Esophagus (tissue), 2 donors: ENCODE data around the gene DPEP2NB. TPM values are rescaled to one million over a fixed set of nuclear protein-coding genes. Genes with fewer than 3 reads are reported as not detected.
A peak's percentile ranks its signal among the peaks of the same experiment; 100 is the strongest.
"Not testable (repeated sequence)": the region's sequence is repeated elsewhere in the genome, so short reads cannot be mapped to it uniquely, and the experiment has no call there.

Experiments
- H3K27ac ChIP-seq, 2 donors: one replicate each; pipeline ENCODE4 v1.5.1; 2013; ENCODE audit warnings: low read depth in 2 of 2, mild to moderate bottlenecking in 2 of 2, inconsistent platforms in 1 of 2, low read length in 1 of 2, moderate library complexity in 1 of 2
- H3K27me3 ChIP-seq, 2 donors: one replicate each; pipeline ENCODE4 v1.6.1; 2013; ENCODE audit warnings: low read length in 2 of 2, control low read depth in 1 of 2, mild to moderate bottlenecking in 1 of 2; ENCODE audit not compliant: insufficient read depth in 2 of 2, control insufficient read depth in 1 of 2
- H3K36me3 ChIP-seq, 2 donors: one replicate each; pipeline ENCODE4 v1.6.1; 2013; ENCODE audit warnings: low read length in 1 of 2; ENCODE audit not compliant: control insufficient read depth in 2 of 2, insufficient read depth in 2 of 2
- H3K4me1 ChIP-seq, 2 donors: one replicate each; pipeline ENCODE4 v1.6.1; 2013; ENCODE audit warnings: low read length in 1 of 2; ENCODE audit not compliant: control insufficient read depth in 2 of 2, insufficient read depth in 2 of 2
- H3K4me3 ChIP-seq, 2 donors: one replicate each; pipeline ENCODE4 v1.5.1; 2013; ENCODE audit warnings: low read length in 2 of 2, mild to moderate bottlenecking in 2 of 2, low read depth in 1 of 2, moderate library complexity in 1 of 2
- H3K9me3 ChIP-seq, 2 donors: one replicate each; pipeline ENCODE4 v1.6.1; 2013; ENCODE audit warnings: mild to moderate bottlenecking in 2 of 2, low read depth in 1 of 2, low read length in 1 of 2, moderate library complexity in 1 of 2; ENCODE audit not compliant: control insufficient read depth in 2 of 2, insufficient read depth in 1 of 2
- WGBS, 2 donors: extraction: QIAGEN DNeasy Blood & Tissue Kit; methylation state at CpG; one replicate each; pipeline ENCODE4 v1.1.7; 2013; 5-methylcytosine and 5-hydroxymethylcytosine counted together
- polyA plus RNA-seq, 2 donors: library from polyadenylated mRNA; stranded (reverse); fragments of 200-250 nt; gene quantifications; one replicate each; pipeline ENCODE4 v1.2.3, GENCODE V29; 2013
- donor health status: healthy with polysubstance abuse.
- donor health status: Bipolar disorder and iron deficiency.

Gene DPEP2NB
- polyA plus RNA-seq, 2 donors = 0.04 TPM; not detected in 1

- H3K4me1 ChIP-seq, H3K9me3 ChIP-seq, H3K4me3 ChIP-seq, H3K27me3 ChIP-seq, H3K36me3 ChIP-seq: not testable (repeated sequence)
- WGBS, 2 donors = 65 to 71% methylated on average over 18 of the region's 18 CpGs
- H3K27ac ChIP-seq = peak within 1 kb of the TSS; percentile 12 to 51
These were observed 16.7 kb downstream of the DPEP2NB start, which contains the start of gene DPEP2 for GRCh38 chr16:67998779-67999688. Gene DPEP2, minus strand, starts transcription at chr16:67999484. Its CDS starts 6,272 bp downstream, at chr16:67993212.

GRCh38 chr16:67998231-67998778 lies 17.4 kb downstream of the DPEP2NB start:
- WGBS, 2 donors = 90 to 91% methylated on average over 36 of the region's 36 CpGs
- H3K9me3 ChIP-seq, H3K27me3 ChIP-seq, H3K27ac ChIP-seq, H3K36me3 ChIP-seq, H3K4me3 ChIP-seq, H3K4me1 ChIP-seq: not testable (repeated sequence)

GRCh38 chr16:67996666-67997065 lies 19.0 kb downstream of the DPEP2NB start:
- peaks cover 0 to under 1% of the 10 kb centered on the region in 2 donors for H3K36me3 ChIP-seq
- H3K9me3 ChIP-seq = no peaks in the 10 kb centered on the region
- H3K27ac ChIP-seq = no peak overlapping the region
- peaks cover 0 to 13% of the 10 kb centered on the region in 2 donors for H3K4me1 ChIP-seq
- WGBS, 2 donors = 94% methylated on average over 5 of the region's 5 CpGs
- H3K27me3 ChIP-seq = no peaks in the 10 kb centered on the region
- no peak overlapping the region for H3K4me3 ChIP-seq

DNA sequence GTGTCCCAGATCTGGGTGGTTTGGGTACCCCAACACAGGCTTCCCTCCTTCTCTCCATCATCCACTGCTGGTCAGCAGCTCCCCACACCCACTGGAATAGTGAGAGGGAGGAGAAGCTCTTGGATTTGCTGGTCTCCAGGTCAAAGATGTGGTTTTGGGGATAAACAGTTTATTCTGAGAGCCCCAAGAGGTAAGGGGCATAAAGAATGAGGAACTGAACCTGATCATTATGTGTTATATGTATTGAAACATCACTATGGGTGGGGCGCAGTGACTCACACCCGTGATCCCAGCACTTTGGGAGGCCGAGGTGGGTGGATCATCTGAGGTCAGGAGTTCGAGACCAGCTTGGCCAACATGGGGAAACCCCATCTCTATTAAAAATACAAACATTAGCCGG lies 20.3 kb downstream of the DPEP2NB start:
- Histone ChIP-seq H3K27me3 (no peaks in the 10 kb centered on the region), H3K36me3 (peaks cover 0 to 4% of the 10 kb centered on the region in 2 donors), H3K4me1 (peaks cover 0 to 13% of the 10 kb centered on the region in 2 donors), H3K27ac (no peak overlapping the region), H3K4me3 (no peak overlapping the region), H3K9me3 (no peaks in the 10 kb centered on the region)
- 58% methylated on average over 5 of the region's 5 CpGs for WGBS, 2 donors

- H3K4me1 ChIP-seq = peaks cover 0 to 13% of the 10 kb centered on the region in 2 donors
- not testable (repeated sequence) for H3K27me3 ChIP-seq, H3K9me3 ChIP-seq, H3K4me3 ChIP-seq, H3K36me3 ChIP-seq
- WGBS, 2 donors = 75 to 83% methylated on average over 1 to 6 of the region's 6 CpGs
- peak overlapping the region; percentile 2 to 52 for H3K27ac ChIP-seq
These were observed 21.7 kb downstream of the DPEP2NB start for GRCh38 chr16:67994040-67994408.

- peak overlapping the region; percentile 6 to 52 for H3K27ac ChIP-seq
- H3K9me3 ChIP-seq = no peaks in the 10 kb centered on the region
- 13 to 23% methylated on average over 22 to 39 of the region's 39 CpGs for WGBS, 2 donors
These were observed 22.3 kb downstream of the DPEP2NB start for GRCh38 chr16:67993207-67994039.

GRCh38 chr16:67992661-67993206 lies 23.0 kb downstream of the DPEP2NB start:
- H3K27ac ChIP-seq = peak overlapping the region in 1 of 2 donors; percentile 6
- 71% methylated on average over 20 of the region's 20 CpGs for WGBS, 2 donors
- no peaks in the 10 kb centered on the region for H3K9me3 ChIP-seq
- H3K4me3 ChIP-seq = no peak overlapping the region
- H3K27me3 ChIP-seq = no peaks in the 10 kb centered on the region
- H3K4me1 ChIP-seq = peaks cover 0 to 13% of the 10 kb centered on the region in 2 donors
- peaks cover 0 to 4% of the 10 kb centered on the region in 2 donors for H3K36me3 ChIP-seq

More at GRCh38 chr16:67993207-67994039, 22.3 kb downstream of the DPEP2NB start:
- peaks cover 0 to 4% of the 10 kb centered on the region in 2 donors for H3K36me3 ChIP-seq
- peak overlapping the region in 1 of 2 donors; percentile 42 for H3K4me3 ChIP-seq
- peaks cover 0 to 13% of the 10 kb centered on the region in 2 donors for H3K4me1 ChIP-seq
- H3K27me3 ChIP-seq = no peaks in the 10 kb centered on the region

- H3K27ac ChIP-seq = no peak overlapping the region
- no peaks in the 10 kb centered on the region for H3K9me3 ChIP-seq
- no peaks in the 10 kb centered on the region for H3K27me3 ChIP-seq
- H3K4me3 ChIP-seq = no peak overlapping the region
- 82 to 93% methylated on average over 6 of the region's 6 CpGs for WGBS, 2 donors
- H3K36me3 ChIP-seq = peaks cover 0 to 4% of the 10 kb centered on the region in 2 donors
- peaks cover 0 to 13% of the 10 kb centered on the region in 2 donors for H3K4me1 ChIP-seq
These were observed 25.7 kb downstream of the DPEP2NB start for GRCh38 chr16:67990018-67990386.
